ENCODE results near the gene N4BP2.

DNA sequence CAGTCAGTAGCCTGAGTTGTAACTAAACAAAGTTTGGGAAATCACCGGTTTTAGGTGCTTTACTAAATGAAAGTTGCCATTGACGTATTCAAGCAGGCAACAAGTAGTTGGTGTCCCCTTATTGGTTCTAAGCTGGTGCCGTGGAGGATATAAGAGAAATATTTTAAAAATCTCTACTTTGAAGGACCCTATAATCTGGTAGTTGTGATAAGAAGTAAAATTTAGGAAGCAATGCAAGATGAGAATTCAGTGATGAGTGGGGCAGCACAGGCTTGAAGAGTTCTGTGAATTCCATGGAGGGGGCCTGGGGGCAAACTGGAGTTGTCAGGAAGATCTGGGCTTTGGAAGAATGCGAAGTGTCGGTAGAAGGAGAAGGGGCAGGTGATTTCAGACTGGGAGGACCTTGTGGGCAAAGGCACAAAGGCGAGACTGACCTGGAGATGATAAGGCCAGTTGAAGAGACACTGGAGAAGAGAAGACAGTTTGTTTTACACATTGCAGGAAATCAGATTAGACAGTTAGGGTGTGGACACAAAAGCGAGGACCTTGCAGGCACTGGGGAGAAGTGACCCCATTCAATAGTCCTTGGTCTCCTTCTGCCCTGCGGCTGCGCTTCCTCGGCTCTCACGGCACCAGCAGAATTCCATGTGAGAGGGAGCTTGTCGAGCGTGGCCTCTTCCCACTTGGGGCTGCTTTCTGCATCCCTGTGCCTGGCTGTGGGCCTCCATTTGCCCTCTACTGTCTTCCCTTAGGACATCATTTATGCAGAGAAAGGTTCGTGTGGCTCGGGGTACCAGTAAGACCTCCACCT is 141.4 kb downstream of the N4BP2 start:
- TF ChIP-seq, protein P1, sequence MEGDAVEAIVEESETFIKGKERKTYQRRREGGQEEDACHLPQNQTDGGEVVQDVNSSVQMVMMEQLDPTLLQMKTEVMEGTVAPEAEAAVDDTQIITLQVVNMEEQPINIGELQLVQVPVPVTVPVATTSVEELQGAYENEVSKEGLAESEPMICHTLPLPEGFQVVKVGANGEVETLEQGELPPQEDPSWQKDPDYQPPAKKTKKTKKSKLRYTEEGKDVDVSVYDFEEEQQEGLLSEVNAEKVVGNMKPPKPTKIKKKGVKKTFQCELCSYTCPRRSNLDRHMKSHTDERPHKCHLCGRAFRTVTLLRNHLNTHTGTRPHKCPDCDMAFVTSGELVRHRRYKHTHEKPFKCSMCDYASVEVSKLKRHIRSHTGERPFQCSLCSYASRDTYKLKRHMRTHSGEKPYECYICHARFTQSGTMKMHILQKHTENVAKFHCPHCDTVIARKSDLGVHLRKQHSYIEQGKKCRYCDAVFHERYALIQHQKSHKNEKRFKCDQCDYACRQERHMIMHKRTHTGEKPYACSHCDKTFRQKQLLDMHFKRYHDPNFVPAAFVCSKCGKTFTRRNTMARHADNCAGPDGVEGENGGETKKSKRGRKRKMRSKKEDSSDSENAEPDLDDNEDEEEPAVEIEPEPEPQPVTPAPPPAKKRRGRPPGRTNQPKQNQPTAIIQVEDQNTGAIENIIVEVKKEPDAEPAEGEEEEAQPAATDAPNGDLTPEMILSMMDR (IDR thresholded peaks at IDR 0.05) = no peak
- TF ChIP-seq POLR2A (IDR thresholded peaks at IDR 0.05) (no peak), EP300 (IDR thresholded peaks at IDR 0.05) (no peak)

All from ovary (tissue), 3 donors.